ENCODE data around the gene SEMA3F. TPM values are rescaled to one million over a fixed set of nuclear protein-coding genes. Genes with fewer than 3 reads are reported as not detected.

SEMA3F gene
- total and polyA plus RNA-seq, 2 experiments from 2014 or later: 2.3 to 67.6 TPM

DNA sequence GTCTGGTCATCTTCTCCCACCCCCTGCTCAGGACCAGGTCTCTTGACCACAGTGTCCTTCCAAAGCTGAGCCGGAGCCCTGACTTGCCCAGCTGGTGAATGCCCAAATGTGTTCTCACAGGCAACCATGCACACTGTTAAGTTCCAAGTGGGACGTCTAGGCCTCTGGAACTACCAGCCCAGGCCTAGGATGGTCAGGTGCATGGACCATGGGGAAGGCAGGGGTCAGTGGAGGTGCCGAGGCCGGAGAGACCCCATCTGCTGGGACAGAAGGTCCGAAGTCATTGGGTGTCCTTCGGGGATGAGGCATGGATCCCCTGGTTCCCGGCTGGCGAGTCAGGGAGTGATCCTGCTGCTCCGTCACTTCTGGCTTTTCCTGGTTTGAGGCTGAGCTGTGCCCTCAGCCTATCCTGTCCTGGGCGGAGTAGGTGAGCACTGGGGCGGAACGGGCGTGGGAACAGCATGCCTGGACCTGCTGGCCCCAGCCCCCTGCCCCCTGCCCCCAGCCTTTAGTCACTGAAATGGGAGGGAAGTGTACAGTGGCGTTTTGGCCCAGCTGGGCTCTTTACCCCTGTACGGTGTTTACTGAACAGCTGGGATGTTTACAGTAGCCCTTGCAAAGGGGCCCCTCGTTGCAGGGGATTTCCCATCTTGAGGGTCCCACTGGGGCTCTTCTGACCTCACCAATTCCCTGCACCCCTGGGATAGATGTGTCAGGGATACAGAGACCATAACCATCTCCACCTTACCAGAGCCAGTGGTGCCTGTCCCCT is 12.1 kb downstream of the SEMA3F start:
- H3K4me2 ChIP-seq: 0 out of 2 replicates have a peak overlapping the region, but pooled peaks have one; percentile 32
- ATAC-seq (no peak), DNase-seq (ENCODE audit: low spot score) (no peak)
- no peaks in the 10 kb centered on the region for H3K9me2 ChIP-seq (ENCODE audit: insufficient read depth)
- H3K4me3 ChIP-seq: no peak overlapping the region
- no peaks in the 10 kb centered on the region for H3K27me3 ChIP-seq (ENCODE audit: insufficient read depth)
- TF ChIP-seq NANOG (IDR thresholded peaks at IDR 0.05; ENCODE audit: borderline replicate concordance): no peak
- no peak for TF ChIP-seq ZNF331 (CRISPR knock-in tag; IDR thresholded peaks at IDR 0.05; ENCODE audit: low read depth)
- TF ChIP-seq, protein P1, sequence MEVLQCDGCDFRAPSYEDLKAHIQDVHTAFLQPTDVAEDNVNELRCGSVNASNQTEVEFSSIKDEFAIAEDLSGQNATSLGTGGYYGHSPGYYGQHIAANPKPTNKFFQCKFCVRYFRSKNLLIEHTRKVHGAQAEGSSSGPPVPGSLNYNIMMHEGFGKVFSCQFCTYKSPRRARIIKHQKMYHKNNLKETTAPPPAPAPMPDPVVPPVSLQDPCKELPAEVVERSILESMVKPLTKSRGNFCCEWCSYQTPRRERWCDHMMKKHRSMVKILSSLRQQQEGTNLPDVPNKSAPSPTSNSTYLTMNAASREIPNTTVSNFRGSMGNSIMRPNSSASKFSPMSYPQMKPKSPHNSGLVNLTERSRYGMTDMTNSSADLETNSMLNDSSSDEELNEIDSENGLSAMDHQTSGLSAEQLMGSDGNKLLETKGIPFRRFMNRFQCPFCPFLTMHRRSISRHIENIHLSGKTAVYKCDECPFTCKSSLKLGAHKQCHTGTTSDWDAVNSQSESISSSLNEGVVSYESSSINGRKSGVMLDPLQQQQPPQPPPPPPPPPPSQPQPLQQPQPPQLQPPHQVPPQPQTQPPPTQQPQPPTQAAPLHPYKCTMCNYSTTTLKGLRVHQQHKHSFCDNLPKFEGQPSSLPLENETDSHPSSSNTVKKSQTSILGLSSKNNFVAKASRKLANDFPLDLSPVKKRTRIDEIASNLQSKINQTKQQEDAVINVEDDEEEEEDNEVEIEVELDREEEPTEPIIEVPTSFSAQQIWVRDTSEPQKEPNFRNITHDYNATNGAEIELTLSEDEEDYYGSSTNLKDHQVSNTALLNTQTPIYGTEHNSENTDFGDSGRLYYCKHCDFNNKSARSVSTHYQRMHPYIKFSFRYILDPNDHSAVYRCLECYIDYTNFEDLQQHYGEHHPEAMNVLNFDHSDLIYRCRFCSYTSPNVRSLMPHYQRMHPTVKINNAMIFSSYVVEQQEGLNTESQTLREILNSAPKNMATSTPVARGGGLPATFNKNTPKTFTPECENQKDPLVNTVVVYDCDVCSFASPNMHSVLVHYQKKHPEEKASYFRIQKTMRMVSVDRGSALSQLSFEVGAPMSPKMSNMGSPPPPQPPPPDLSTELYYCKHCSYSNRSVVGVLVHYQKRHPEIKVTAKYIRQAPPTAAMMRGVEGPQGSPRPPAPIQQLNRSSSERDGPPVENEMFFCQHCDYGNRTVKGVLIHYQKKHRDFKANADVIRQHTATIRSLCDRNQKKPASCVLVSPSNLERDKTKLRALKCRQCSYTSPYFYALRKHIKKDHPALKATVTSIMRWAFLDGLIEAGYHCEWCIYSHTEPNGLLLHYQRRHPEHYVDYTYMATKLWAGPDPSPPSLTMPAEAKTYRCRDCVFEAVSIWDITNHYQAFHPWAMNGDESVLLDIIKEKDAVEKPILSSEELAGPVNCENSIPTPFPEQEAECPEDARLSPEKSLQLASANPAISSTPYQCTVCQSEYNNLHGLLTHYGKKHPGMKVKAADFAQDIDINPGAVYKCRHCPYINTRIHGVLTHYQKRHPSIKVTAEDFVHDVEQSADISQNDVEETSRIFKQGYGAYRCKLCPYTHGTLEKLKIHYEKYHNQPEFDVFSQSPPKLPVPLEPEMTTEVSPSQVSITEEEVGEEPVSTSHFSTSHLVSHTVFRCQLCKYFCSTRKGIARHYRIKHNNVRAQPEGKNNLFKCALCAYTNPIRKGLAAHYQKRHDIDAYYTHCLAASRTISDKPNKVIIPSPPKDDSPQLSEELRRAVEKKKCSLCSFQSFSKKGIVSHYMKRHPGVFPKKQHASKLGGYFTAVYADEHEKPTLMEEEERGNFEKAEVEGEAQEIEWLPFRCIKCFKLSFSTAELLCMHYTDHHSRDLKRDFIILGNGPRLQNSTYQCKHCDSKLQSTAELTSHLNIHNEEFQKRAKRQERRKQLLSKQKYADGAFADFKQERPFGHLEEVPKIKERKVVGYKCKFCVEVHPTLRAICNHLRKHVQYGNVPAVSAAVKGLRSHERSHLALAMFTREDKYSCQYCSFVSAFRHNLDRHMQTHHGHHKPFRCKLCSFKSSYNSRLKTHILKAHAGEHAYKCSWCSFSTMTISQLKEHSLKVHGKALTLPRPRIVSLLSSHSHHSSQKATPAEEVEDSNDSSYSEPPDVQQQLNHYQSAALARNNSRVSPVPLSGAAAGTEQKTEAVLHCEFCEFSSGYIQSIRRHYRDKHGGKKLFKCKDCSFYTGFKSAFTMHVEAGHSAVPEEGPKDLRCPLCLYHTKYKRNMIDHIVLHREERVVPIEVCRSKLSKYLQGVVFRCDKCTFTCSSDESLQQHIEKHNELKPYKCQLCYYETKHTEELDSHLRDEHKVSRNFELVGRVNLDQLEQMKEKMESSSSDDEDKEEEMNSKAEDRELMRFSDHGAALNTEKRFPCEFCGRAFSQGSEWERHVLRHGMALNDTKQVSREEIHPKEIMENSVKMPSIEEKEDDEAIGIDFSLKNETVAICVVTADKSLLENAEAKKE (CRISPR knock-in tag; IDR thresholded peaks at IDR 0.05): no peak
- TF ChIP-seq, protein P2, sequence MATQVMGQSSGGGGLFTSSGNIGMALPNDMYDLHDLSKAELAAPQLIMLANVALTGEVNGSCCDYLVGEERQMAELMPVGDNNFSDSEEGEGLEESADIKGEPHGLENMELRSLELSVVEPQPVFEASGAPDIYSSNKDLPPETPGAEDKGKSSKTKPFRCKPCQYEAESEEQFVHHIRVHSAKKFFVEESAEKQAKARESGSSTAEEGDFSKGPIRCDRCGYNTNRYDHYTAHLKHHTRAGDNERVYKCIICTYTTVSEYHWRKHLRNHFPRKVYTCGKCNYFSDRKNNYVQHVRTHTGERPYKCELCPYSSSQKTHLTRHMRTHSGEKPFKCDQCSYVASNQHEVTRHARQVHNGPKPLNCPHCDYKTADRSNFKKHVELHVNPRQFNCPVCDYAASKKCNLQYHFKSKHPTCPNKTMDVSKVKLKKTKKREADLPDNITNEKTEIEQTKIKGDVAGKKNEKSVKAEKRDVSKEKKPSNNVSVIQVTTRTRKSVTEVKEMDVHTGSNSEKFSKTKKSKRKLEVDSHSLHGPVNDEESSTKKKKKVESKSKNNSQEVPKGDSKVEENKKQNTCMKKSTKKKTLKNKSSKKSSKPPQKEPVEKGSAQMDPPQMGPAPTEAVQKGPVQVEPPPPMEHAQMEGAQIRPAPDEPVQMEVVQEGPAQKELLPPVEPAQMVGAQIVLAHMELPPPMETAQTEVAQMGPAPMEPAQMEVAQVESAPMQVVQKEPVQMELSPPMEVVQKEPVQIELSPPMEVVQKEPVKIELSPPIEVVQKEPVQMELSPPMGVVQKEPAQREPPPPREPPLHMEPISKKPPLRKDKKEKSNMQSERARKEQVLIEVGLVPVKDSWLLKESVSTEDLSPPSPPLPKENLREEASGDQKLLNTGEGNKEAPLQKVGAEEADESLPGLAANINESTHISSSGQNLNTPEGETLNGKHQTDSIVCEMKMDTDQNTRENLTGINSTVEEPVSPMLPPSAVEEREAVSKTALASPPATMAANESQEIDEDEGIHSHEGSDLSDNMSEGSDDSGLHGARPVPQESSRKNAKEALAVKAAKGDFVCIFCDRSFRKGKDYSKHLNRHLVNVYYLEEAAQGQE (IDR thresholded peaks at IDR 0.05; ENCODE audit: unreplicated experiment): no peak
- no peak for TF ChIP-seq ZNF114 (CRISPR knock-in tag; IDR thresholded peaks at IDR 0.05)
- no peak for TF ChIP-seq EZH2phosphoT487 (IDR thresholded peaks at IDR 0.05; ENCODE audit: unreplicated experiment)
- TF ChIP-seq STAT1 (IDR thresholded peaks at IDR 0.05; ENCODE audit: unreplicated experiment): no peak
- TF ChIP-seq, protein P3, sequence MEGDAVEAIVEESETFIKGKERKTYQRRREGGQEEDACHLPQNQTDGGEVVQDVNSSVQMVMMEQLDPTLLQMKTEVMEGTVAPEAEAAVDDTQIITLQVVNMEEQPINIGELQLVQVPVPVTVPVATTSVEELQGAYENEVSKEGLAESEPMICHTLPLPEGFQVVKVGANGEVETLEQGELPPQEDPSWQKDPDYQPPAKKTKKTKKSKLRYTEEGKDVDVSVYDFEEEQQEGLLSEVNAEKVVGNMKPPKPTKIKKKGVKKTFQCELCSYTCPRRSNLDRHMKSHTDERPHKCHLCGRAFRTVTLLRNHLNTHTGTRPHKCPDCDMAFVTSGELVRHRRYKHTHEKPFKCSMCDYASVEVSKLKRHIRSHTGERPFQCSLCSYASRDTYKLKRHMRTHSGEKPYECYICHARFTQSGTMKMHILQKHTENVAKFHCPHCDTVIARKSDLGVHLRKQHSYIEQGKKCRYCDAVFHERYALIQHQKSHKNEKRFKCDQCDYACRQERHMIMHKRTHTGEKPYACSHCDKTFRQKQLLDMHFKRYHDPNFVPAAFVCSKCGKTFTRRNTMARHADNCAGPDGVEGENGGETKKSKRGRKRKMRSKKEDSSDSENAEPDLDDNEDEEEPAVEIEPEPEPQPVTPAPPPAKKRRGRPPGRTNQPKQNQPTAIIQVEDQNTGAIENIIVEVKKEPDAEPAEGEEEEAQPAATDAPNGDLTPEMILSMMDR (conservative IDR thresholded peaks at IDR 0.05; ENCODE audit: low read depth in 2 of 2): no peak
- no peaks in the 10 kb centered on the region for H3F3A ChIP-seq (replicated peaks; ENCODE audit: low read depth)
- H3K79me2 ChIP-seq (replicated peaks; ENCODE audit: insufficient read depth): peaks cover 28% of the 10 kb centered on the region
- H4K20me1 ChIP-seq (replicated peaks; ENCODE audit: insufficient read depth): peaks cover 14% of the 10 kb centered on the region; the same call in 1 of the 2 replicates
- H2AFZ ChIP-seq: no peak overlapping the region
- peaks cover 4% of the 10 kb centered on the region; the same call in 1 of the 2 replicates for H3K36me3 ChIP-seq (ENCODE audit: insufficient read depth)
- H3K4me1 ChIP-seq (ENCODE audit: insufficient read depth): peaks cover 32% of the 10 kb centered on the region
- Mint-ChIP-seq H3K4me3 (peak overlapping the region; percentile 32; the same call in 1 of the 3 replicates), H3K9me3 (no peaks in the 10 kb centered on the region), H3K4me1 (peaks cover 51% of the 10 kb centered on the region), H3K27ac (peak overlapping the region; percentile 90), H3K36me3 (ENCODE audit: low read depth) (peaks cover 15% of the 10 kb centered on the region; the same call in 2 of the 3 replicates), H3K27me3 (ENCODE audit: insufficient read depth, low read depth, poor library complexity) (peaks cover 6% of the 10 kb centered on the region)
- H3K27ac ChIP-seq (ENCODE audit: low read depth): no peak overlapping the region

All from GM23338 (cell line).